HG03571 (cell line): ENCODE results near the gene LRRFIP1.
"Not testable (repeated sequence)": the region's sequence is repeated elsewhere in the genome, so short reads cannot be mapped to it uniquely, and the experiment has no call there.

ENCODE experiments used
- ATAC-seq: cut with Tn5 transposase; IDR thresholded peaks from one replicate; pipeline ENCODE4 v1.9.1; 2021; ENCODE audit not compliant: unreplicated experiment

Gene LRRFIP1

DNA sequence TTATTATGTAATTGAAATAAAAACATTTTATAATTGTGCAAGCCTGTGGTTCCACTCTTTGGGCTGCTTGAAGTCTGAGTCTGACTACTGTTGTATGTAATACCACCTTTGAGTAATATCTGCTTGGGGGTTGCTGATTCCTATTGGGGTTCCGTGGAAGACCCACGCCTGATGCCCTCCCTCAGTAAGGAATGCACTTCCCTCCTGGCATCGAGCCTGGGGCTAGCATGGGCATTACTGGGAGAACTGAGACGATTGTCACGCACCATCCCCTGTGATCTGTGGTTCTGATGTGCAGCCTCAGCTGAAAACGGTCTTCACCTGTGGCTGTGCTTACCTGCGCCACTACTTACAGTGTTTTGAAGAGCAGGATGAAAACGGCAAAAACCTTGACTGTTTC is 138.5 kb downstream of the LRRFIP1 start:
- no peak for ATAC-seq

DNA sequence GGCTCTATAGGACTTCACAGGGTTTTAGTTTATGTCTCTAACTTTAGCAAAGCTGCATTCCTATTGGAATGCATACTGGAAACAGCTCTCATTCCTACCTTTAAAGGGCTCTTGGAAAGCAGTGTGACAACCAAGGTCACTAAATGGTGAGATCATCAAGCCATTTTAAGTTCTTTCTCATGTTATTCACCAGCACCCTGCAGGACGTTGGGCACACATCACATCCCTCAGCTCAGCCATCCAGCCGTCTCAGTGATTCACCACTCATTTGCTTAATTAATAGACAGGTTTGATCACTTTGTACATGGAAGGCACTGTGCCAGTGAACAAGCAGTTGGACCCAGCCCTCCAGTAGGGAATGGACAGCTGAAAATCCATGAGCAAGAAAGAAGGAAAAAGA is 139.0 kb downstream of the LRRFIP1 start:
- no peak for ATAC-seq

DNA sequence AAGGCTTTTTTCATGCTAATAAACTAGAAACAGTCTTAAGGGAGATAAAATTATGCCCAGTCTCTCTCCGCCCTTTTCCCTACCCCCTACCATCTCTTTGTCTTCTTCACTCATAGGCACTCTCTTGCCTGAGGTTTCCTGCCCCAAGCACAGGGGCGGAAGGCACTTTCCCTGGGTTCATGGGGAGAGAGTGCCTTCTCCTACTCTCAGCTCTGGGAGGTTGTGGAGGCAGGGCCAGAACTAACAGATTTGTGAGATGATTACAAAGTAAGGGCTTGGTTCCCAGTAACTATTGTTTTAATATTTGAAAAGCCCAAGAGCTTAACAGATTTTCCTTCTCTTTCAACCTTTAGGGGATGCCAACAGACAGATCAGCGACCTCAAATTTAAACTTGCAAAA is 145.1 kb downstream of the LRRFIP1 start:
- ATAC-seq = no peak

- ATAC-seq = no peak
Measured at GRCh38 chr2:237773826-237774225, 146.4 kb downstream of the LRRFIP1 start.

- no peak for ATAC-seq
Measured at GRCh38 chr2:237774811-237775553, 147.6 kb downstream of the LRRFIP1 start.

GRCh38 chr2:237779521-237779920 is 152.1 kb downstream of the LRRFIP1 start:
- no peak for ATAC-seq

DNA sequence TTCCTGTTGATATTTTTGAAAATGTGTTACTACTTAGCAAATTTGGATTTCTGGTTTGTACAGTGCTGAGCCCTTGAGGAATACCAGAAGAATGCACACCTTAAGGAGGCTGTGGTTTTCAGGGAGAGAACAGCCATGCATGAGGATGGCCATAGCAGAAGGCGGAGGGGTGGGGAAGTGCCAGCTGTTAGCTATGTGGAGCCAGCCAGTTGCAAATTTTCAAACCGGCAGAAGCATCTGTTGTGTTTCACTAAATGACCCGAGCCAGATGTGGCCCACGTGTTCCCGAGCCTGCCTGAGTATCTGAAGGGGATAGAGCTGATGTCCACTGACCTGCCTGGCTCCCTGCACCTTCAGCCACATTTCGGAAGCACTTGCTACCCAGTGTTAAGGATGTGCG is 154.8 kb downstream of the LRRFIP1 start:
- ATAC-seq = no peak

DNA sequence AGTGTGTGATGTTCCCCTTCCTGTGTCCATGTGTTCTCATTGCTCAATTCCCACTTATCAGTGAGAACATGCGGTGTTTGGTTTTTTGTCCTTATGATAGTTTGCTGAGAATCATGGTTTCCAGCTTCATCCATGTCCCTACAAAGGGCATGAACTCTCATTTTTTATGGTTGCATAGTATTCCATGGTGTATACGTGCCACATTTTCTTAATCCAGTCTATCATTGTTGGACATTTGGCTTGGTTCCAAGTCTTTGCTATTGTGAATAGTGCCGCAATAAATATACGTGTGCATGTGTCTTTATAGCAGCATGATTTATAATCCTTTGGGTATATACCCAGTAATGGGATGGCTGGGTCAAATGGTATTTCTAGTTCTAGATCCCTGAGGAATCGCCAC is 156.3 kb downstream of the LRRFIP1 start:
- ATAC-seq = not testable (repeated sequence)

DNA sequence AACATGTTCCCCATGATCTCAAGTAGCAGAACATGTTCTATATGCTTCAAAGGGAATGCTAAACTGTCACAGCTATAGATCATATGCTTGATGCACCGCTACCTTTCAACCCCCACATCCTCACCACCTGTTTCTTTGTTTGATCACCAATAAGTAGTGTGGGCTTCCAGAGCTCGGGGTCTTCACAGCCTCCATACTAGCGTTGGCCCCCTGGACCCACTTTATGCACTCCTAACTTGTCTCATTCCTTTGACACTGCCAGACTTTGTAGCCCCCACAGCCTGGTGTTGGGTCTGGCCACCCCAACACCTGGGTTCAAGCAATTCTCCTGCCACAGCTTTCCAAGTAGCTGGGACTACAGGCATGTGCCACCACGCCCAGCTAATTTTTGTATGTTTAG is 159.5 kb downstream of the LRRFIP1 start:
- no peak for ATAC-seq

DNA sequence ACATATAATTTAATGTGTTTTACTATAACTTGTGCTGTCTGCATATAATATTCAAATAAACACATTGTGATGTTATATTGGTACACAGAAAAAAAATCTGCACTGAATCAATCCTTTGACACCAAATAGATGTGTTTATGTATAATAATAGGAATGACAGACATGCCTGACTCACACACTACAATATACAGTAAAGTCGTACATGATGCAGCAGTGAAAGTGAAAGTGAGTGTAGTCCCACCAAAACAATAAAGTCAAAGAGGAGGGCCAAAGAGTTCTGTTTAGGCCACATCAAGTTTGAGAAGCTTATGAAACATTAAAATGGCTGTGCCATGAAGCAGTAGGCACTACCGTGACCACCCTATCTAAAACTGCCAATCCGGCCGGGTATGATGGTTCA is 163.0 kb downstream of the LRRFIP1 start:
- no peak for ATAC-seq

- no peak for ATAC-seq
Measured at GRCh38 chr2:237791977-237792727, 164.8 kb downstream of the LRRFIP1 start.

DNA sequence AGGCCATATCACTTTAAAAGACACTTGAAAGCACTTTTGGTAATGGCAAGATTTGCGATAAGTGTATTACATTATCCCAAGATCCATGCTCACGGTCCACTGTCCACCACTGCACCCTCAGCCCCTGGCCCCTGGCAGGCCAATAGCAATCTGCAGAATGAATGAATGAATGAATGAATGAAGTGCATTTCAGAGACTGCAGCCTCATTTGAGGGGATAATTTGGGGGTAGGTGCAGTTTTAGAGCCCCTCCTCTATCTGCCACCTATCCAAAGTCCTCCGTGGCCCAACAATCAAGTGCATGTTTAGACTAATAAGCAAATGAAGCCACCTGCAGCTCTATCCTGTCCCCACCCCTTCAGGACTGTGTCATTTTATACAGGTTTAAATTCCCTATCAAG is 169.9 kb downstream of the LRRFIP1 start:
- no peak for ATAC-seq

GRCh38 chr2:237798236-237799059 is 171.1 kb downstream of the LRRFIP1 start, which contains the start of gene RBM44:
Gene RBM44, plus strand, starts transcription at chr2:237798779. Its CDS starts 14,831 bp downstream, at chr2:237813610.
- no peak for ATAC-seq

DNA sequence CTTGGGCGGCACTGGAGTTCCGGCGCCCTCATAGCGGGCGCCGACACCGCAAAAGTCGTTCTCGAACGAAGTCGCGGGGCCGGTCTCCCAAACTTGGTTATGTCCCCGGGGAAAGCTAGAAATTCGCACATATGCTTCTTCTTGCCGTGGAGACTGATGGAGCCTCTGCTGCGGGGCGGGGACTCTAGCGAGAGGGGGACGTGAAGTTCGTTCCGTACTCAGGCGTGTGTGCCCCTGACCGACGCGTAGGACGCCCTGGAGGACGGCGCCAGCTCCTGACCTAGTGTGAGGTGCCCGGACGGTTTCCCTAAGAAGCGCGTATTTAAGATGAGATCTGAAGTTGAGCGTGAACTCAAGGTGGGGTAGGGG is 171.7 kb downstream of the LRRFIP1 start:
- ATAC-seq = no peak

DNA sequence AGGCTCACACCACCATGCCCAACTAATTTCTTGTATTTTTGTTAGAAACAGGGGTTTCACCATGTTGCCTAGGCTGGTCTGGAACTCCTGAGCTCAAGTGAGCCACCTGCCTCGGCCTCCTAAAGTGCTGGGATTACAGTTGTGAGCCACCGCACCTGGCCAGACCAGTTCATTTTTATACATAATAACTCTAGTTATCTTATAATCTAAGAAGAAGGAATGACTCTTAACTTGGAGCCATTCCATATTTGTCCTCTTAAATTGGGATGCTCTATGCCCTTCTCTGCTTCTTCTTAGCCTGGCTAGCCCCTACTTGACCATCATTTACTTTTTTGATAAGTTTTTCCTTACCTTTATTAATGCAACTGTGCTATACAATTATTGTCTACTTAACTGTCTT is 174.1 kb downstream of the LRRFIP1 start:
- ATAC-seq = no peak

DNA sequence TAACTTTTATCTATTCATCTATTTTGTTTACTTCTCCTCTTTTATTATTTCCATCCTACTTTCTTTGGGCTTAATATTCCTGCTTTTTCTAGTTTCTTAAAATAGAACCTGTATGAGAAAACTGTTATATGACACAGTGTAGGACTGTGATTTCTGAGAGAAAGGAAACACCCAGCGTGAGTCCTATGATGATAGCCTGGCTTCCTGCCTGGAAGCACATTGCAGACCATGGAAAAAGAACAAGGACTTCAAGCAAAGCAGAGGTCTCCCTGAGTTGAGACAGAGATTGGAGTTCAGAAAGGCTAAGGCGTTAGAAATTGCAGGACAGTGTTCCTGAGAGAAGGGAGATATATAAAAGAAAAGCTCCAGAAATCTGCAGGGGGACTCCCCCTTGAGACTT is 178.9 kb downstream of the LRRFIP1 start:
- no peak for ATAC-seq

- no peak for ATAC-seq
Measured at GRCh38 chr2:237815637-237816036, 188.2 kb downstream of the LRRFIP1 start.

- no peak for ATAC-seq
Measured at GRCh38 chr2:237816531-237816930, 189.1 kb downstream of the LRRFIP1 start.

DNA sequence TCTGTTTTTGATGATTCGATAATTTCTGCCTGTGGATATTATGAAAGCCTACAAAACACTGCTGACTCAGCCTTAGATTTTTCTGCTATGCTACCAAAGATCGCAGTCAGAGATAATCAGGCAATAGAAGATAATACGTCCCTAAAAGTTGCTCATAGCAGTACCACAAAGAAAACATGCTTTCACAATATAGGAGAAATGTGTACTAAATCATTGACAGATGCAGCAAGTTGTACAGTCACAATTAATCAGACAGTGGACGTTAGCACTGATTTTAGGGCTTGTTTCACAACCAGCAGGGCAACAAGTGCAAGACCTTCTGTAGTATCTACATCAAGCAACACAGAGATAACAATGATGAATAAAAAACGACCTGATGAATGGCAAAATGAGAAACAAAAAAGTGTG is 190.7 kb downstream of the LRRFIP1 start:
- ATAC-seq = no peak

GRCh38 chr2:237819231-237819630 is 191.8 kb downstream of the LRRFIP1 start:
- ATAC-seq = no peak

DNA sequence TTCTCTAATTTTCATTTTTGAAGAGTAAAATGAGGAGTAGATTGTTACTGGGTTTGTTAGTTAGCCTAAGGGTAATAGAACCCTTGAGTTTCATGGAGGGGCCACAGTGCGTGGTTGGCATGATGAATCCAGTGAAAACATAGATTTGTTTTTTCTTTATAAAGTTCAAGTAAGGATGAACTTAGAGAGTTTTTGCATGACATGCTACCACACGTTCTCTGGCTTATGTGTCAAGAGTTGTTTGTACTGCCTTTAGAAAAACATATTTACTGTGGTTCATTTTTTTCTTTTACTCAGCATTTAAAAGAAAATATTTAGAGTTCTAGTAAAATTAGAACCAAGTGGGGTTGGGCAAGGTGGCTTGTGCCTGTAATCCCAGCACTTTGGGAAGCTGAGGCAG is 193.0 kb downstream of the LRRFIP1 start:
- ATAC-seq = no peak

- ATAC-seq = no peak
Measured at GRCh38 chr2:237823544-237823943, 196.2 kb downstream of the LRRFIP1 start.
